SJSA1 (cell line): ENCODE data around the gene SORL1-AS1. TPM values are rescaled to one million over a fixed set of nuclear protein-coding genes. Genes with fewer than 3 reads are reported as not detected.

Experiments used
- DNase-seq, 2 experiments: peaks; one replicate each; pipeline ENCODE4 v3.0.0-alpha.2; 2015 to 2020; ENCODE audit warnings: low spot score in 2 of 2, low read depth in 1 of 2
- H3K27ac ChIP-seq: fragments of 250-450 bp; sonication (Bioruptor Pico); 2 replicates; pipeline ENCODE4 v1.5.1; 2020; ENCODE audit warnings: mild to moderate bottlenecking, moderate library complexity
- H3K27me3 ChIP-seq: fragments of 250-450 bp; sonication (Bioruptor Pico); replicated peaks from 2 replicates; pipeline ENCODE4 v1.5.1; 2020; ENCODE audit warnings: mild to moderate bottlenecking, moderate library complexity
- H3K36me3 ChIP-seq: fragments of 250-450 bp; sonication (Bioruptor Pico); 2 replicates; pipeline ENCODE4 v1.5.1; 2020; ENCODE audit warnings: mild to moderate bottlenecking
- H3K4me1 ChIP-seq: fragments of 250-450 bp; sonication (Bioruptor Pico); replicated peaks from 2 replicates; pipeline ENCODE4 v1.6.1; 2021; ENCODE audit warnings: mild to moderate bottlenecking
- H3K4me3 ChIP-seq: fragments of 250-450 bp; sonication (Bioruptor Pico); 2 replicates; pipeline ENCODE4 v1.5.1; 2020; ENCODE audit warnings: mild to moderate bottlenecking
- H3K9me3 ChIP-seq: fragments of 250-450 bp; sonication (Bioruptor Pico); replicated peaks from 2 replicates; pipeline ENCODE4 v1.5.1; 2020; ENCODE audit warnings: mild to moderate bottlenecking
- total RNA-seq: library from RNA; depleted of rRNA; stranded (reverse); fragments of >200 nt; shearing (Covaris generic); gene quantifications from 2 replicates; pipeline ENCODE4 v1.2.3, GENCODE V29; 2014; rRNA removed

SORL1-AS1 gene

DNA sequence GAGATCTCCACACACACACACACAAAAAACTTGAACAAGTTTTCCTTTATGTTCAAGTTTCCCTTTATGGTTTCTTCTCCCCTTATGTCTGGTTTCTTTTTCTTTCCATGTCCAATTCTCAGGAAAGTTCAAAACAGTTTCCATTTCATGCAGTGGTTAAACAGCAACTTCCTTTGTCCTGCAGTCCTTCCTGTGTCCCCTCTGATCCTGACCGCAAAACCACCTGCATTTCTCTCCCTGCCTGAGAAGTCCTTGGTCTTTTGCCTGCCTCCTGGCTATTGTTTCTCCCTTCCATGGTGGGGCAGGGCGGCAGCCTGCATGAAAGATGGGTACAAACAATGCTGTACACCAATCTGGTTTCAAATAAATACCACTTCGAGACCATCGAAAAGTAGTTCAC, 58.9 kb downstream of the SORL1-AS1 start:
- no peaks in the 10 kb centered on the region for H3K27me3 ChIP-seq
- DNase-seq, result no peak
- no peaks in the 10 kb centered on the region for H3K36me3 ChIP-seq
- no peak overlapping the region for H3K4me3 ChIP-seq
- no peaks in the 10 kb centered on the region for H3K4me1 ChIP-seq
- no peaks in the 10 kb centered on the region for H3K9me3 ChIP-seq
- H3K27ac ChIP-seq, result no peak overlapping the region

DNA sequence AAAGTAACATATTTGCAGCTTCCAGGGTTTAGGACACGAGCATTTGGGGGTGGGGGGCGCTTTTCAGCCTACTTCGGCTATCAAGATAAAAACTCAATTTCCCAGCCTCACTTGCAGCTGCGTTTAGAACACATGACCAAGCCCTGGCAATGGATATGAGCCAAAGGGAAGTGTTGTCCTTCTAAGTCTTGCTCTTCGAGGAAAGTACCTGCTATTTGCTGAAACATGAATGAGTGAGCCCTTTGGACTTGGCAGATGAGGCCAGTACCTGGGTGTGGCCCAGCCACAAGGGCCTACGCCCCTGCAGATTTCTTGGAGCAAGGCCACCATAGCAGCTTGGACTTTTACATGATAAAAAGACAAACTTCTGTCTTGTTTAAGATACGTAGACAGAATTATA, 60.9 kb downstream of the SORL1-AS1 start:
- no peak overlapping the region for H3K27ac ChIP-seq
- H3K4me1 ChIP-seq, result no peaks in the 10 kb centered on the region
- H3K4me3 ChIP-seq, result no peak overlapping the region
- H3K36me3 ChIP-seq, result no peaks in the 10 kb centered on the region
- no peaks in the 10 kb centered on the region for H3K27me3 ChIP-seq
- H3K9me3 ChIP-seq, result no peaks in the 10 kb centered on the region
- DNase-seq, result no peak

DNA sequence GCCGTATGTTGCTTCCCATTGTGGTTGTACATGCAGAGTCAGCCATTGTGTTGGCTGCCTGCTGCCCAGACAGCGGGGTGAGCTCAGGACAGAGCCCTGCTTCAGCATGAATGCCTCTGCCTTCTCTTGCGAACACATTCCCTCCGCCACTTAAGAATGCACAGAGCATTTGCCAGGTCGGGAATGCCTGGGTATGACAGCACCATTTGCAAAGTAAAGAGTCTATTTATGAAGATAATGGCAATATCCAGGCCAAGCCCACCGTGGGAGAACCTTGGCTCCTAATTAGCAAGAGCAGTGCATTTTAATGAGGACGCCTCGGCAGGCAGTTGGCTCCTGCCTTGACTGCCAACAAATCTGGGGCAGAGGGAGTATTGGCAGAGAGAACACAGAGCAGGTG, 63.1 kb downstream of the SORL1-AS1 start:
- no peaks in the 10 kb centered on the region for H3K27me3 ChIP-seq
- no peaks in the 10 kb centered on the region for H3K9me3 ChIP-seq
- no peak for DNase-seq
- H3K27ac ChIP-seq, result no peak overlapping the region
- no peaks in the 10 kb centered on the region for H3K36me3 ChIP-seq
- no peak overlapping the region for H3K4me3 ChIP-seq
- H3K4me1 ChIP-seq, result no peaks in the 10 kb centered on the region

Other genes with a start within 250 kb of the SORL1-AS1 start
- gene SC5D, start 160.2 kb downstream of the SORL1-AS1 start, total RNA-seq, result 17.7 and 22.0 TPM in 2 replicates
- gene SORL1, start 653 bp downstream of the SORL1-AS1 start, total RNA-seq, result 0.05 TPM in 1 of 2 replicates, not detected in the other